ENCODE results near the gene SCUBE1.

SCUBE1 gene

DNA sequence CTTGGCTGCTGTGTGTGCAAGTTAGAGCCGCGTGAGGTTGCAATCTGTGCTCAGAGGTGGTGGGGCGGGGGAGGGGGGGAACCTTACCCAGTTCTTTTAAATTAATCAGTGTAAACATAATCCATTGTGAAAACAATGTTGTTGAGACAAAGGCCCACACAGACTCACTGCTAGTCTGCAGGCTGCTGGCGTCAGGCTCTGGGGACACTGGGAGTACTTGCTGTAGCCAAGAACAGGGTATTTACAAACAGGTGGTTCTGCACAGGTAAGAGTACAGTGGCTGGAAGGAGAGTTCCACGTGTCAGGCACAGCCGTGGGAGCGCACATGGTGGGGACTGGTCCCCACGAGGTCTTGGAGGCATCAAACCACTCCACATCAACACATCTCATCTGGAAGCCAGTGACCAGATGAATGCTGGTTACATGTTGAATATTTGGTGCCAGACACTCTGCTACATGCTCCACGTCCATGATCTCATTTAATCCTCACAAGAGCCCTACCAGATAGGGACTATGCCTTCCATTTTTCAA lies 27.4 kb downstream of the SCUBE1 start:
- H3K9ac ChIP-seq (ENCODE audit: insufficient read length) = no peak overlapping the region
- no peak overlapping the region for H3K27ac ChIP-seq
- H3K4me3 ChIP-seq = no peak overlapping the region
- no peaks in the 10 kb centered on the region for H3K36me3 ChIP-seq (ENCODE audit: insufficient read depth, low read length)
- DNase-seq (ENCODE audit: low read depth, low spot score) = no peak
- no peak for TF ChIP-seq EZH2 (IDR thresholded peaks at IDR 0.05)
- TF ChIP-seq FOXP2 (optimal IDR thresholded peaks at IDR 0.05; ENCODE audit: control extremely low read depth, extremely low read length, insufficient read depth) = no peak
- no peaks in the 10 kb centered on the region for H3K9me3 ChIP-seq (ENCODE audit: low read depth, low read length)

DNA sequence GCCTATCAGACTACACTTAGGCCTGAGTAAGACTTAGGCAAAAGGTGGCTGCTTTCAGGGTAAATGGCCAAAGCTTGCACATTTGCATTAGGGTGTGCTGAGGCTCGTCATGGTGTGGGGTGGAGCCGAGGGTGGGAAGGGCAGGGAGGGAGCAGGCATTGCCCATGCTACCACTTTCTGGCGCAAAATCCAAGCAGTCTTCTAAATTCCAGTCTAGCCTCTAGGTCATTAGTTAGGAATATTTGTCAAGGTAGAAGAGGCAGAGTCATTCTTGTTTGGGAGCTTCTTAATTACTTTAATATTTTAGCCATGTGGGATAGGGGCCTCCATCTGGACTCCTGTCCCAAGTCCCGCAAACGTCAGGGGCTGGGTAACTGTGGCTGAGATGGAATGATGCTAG lies 28.6 kb downstream of the SCUBE1 start:
- no peak overlapping the region for H3K4me3 ChIP-seq
- DNase-seq (ENCODE audit: low read depth, low spot score) = no peak
- no peaks in the 10 kb centered on the region for H3K36me3 ChIP-seq (ENCODE audit: insufficient read depth, low read length)
- no peak overlapping the region for H3K9ac ChIP-seq (ENCODE audit: insufficient read length)
- no peaks in the 10 kb centered on the region for H3K9me3 ChIP-seq (ENCODE audit: low read depth, low read length)
- no peak for TF ChIP-seq FOXP2 (optimal IDR thresholded peaks at IDR 0.05; ENCODE audit: control extremely low read depth, extremely low read length, insufficient read depth)
- no peak for TF ChIP-seq POLR2AphosphoS5 (IDR thresholded peaks at IDR 0.05; ENCODE audit: borderline replicate concordance, low read depth, low read length)
- no peak overlapping the region for H3K27ac ChIP-seq

DNA sequence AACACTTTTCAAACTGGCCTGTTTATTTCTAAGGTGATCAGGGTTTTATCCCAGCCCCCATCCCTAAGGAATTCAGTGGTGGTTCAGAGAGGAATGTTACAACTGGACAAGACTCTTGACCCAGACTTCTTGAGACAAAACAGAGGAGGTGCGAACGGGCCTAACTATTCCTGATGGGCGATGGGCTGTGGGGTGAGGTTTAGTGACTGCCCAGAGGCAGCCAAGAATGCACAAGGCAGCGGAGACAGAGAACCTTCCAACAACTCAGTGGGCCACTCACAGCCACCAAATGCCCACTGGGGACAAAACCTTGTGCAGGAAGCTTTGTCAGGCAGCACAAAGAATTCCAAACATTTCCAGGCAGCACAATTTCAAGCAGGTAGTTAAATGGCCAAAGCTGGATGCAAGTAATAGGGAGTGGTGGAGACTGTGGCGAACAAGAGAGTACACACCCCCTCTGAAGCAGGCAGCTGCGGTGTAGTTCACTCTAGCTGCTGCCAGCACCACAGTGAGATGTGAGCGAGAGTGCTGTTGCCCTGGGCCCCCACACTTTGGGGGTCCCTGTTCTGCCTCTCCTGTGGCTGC lies 29.2 kb downstream of the SCUBE1 start:
- Histone ChIP-seq H3K4me3 (no peak overlapping the region), H3K9ac (ENCODE audit: insufficient read length) (no peak overlapping the region), H3K36me3 (ENCODE audit: insufficient read depth, low read length) (no peaks in the 10 kb centered on the region), H3K9me3 (ENCODE audit: low read depth, low read length) (no peaks in the 10 kb centered on the region), H3K27ac (no peak overlapping the region)
- no peak for DNase-seq (ENCODE audit: low read depth, low spot score)
- TF ChIP-seq POLR2AphosphoS5 (IDR thresholded peaks at IDR 0.05; ENCODE audit: borderline replicate concordance, low read depth, low read length) = no peak
- no peak for TF ChIP-seq EZH2 (IDR thresholded peaks at IDR 0.05)
- no peak for TF ChIP-seq FOXP2 (optimal IDR thresholded peaks at IDR 0.05; ENCODE audit: control extremely low read depth, extremely low read length, insufficient read depth)

DNA sequence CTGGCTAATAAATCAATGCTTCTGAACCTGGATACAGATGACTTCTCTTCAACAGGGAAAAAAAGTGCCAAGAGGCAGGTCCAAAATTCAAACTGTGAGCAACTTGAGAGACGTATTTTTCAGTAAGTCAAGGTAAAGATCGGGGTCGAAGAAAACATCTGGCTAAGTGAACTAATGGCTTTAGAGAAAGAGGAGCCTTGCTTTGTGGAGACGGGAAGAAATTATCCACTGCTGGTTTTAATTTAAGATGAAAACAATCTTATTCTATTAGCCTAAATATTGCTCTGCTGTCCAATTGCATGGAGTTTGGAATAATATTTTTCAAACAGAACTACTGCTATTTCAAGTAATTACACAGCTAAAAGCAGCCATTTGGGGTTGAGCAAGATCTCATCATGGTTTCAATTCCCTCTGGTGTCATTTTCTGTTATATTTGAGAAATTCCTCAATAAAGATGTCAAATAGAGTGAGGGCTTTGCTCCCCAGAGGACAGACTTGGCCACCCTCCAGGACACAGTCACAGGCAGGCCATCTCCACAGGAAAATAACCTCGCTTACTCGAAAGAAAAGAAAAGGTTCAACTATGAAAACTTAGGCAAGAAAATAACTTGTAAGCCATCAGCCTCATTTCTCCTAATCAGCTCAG lies 29.8 kb downstream of the SCUBE1 start:
- no peaks in the 10 kb centered on the region for H3K9me3 ChIP-seq (ENCODE audit: low read depth, low read length)
- no peak for TF ChIP-seq POLR2AphosphoS5 (IDR thresholded peaks at IDR 0.05; ENCODE audit: borderline replicate concordance, low read depth, low read length)
- no peak for TF ChIP-seq FOXP2 (optimal IDR thresholded peaks at IDR 0.05; ENCODE audit: control extremely low read depth, extremely low read length, insufficient read depth)
- TF ChIP-seq EZH2 (IDR thresholded peaks at IDR 0.05) = no peak
- no peak for DNase-seq (ENCODE audit: low read depth, low spot score)
- peak overlapping the region; percentile 2; the same call in 1 of the 2 replicates for H3K4me3 ChIP-seq
- no peak overlapping the region for H3K9ac ChIP-seq (ENCODE audit: insufficient read length)
- no peaks in the 10 kb centered on the region for H3K36me3 ChIP-seq (ENCODE audit: insufficient read depth, low read length)
- H3K27ac ChIP-seq = no peak overlapping the region; the same call in 1 of the 2 replicates

DNA sequence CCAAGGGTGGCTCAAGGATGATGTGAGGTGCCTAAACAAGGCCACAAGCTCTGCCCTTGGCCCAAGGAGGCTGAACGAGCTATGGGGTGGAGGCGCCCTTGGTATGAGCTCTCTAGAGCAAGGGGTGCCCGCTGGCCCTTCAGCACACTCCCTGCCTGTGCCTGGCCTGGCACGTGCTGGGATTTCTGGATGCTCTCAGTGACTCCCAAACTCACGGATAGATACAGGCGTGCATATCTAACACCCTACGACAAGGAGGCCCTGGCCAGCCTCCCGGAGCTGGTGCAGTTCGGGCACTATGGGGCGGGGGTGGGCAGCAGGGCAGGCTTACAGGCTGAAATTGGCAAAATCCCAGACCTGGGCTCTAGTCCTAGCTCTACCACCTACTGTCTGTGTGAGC lies 30.6 kb downstream of the SCUBE1 start:
- Histone ChIP-seq H3K9ac (ENCODE audit: insufficient read length) (no peak overlapping the region), H3K36me3 (ENCODE audit: insufficient read depth, low read length) (no peaks in the 10 kb centered on the region), H3K4me3 (no peak overlapping the region), H3K27ac (no peak overlapping the region), H3K9me3 (ENCODE audit: low read depth, low read length) (no peaks in the 10 kb centered on the region)
- DNase-seq (ENCODE audit: low read depth, low spot score) = no peak
- TF ChIP-seq FOXP2 (optimal IDR thresholded peaks at IDR 0.05; ENCODE audit: control extremely low read depth, extremely low read length, insufficient read depth) = no peak
- no peak for TF ChIP-seq EZH2 (IDR thresholded peaks at IDR 0.05)
- no peak for TF ChIP-seq POLR2AphosphoS5 (IDR thresholded peaks at IDR 0.05; ENCODE audit: borderline replicate concordance, low read depth, low read length)

DNA sequence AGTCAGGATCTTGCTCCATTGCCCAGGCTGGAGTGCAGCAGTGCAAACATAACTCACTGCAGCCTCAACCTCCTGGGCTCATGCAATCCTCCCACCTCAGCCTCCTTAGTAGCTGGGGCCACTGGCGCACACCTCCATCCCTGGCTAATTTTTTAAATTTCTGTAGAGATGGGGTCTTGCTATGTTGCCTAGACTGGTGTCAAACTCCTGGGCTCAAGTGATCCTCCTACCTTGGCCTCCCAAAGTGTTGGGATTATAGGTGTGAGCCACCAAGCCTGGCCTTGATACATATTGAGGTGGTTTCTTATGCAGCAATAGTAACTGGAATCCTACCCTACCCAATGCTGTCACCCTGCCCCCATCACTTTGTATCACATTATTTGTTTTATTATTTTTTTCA lies 32.4 kb downstream of the SCUBE1 start:
- no peak overlapping the region for H3K9ac ChIP-seq (ENCODE audit: insufficient read length)
- DNase-seq (ENCODE audit: low read depth, low spot score) = no peak
- H3K4me3 ChIP-seq = no peak overlapping the region
- H3K9me3 ChIP-seq (ENCODE audit: low read depth, low read length) = no peaks in the 10 kb centered on the region
- H3K27ac ChIP-seq = no peak overlapping the region
- TF ChIP-seq EZH2 (IDR thresholded peaks at IDR 0.05) = no peak
- no peak for TF ChIP-seq FOXP2 (optimal IDR thresholded peaks at IDR 0.05; ENCODE audit: control extremely low read depth, extremely low read length, insufficient read depth)
- TF ChIP-seq POLR2AphosphoS5 (IDR thresholded peaks at IDR 0.05; ENCODE audit: borderline replicate concordance, low read depth, low read length) = no peak
- H3K36me3 ChIP-seq (ENCODE audit: insufficient read depth, low read length) = no peaks in the 10 kb centered on the region

DNA sequence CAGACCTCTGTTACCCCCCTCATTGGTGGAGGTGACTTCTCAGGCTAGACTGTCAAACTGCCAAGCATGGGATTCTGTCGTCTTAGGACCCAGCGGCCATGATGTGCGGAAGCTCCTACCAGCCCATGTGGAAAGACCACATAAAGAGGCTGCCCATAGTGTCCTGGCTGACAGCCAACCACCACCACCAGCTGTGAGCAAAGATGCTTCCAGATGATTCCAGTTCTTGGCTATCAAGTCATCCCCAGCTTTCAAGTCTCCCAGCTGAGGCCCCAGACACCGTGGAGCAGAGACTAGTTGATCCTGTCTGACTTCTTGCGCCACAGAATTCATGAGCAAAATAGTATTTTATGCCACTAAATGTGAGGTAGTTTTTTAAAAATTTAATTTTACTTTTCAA lies 32.9 kb downstream of the SCUBE1 start:
- no peak for DNase-seq (ENCODE audit: low read depth, low spot score)
- no peak overlapping the region for H3K27ac ChIP-seq

DNA sequence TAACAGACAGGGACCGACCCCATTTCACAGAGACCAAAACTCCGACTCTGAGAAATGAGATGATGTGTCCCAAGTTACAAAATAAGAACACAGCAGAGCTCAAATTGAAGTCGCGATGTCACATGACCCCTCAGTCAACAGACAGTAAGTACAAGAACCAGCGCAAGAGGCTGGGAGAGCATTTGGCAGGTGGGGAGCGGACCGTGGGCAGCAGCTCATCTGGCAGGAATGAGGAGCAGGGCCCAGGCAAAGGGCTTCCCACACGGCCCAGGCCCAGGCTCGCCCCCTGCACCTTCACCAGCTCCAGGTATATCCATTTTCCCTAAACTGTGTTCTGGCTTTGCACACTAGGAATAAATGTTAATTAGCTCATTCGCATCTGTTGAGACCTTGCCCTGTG lies 34.3 kb downstream of the SCUBE1 start:
- H3K4me3 ChIP-seq = no peak overlapping the region
- DNase-seq (ENCODE audit: low read depth, low spot score) = no peak
- no peak overlapping the region for H3K9ac ChIP-seq (ENCODE audit: insufficient read length)
- TF ChIP-seq POLR2AphosphoS5 (IDR thresholded peaks at IDR 0.05; ENCODE audit: borderline replicate concordance, low read depth, low read length) (no peak), EZH2 (IDR thresholded peaks at IDR 0.05) (no peak), FOXP2 (optimal IDR thresholded peaks at IDR 0.05; ENCODE audit: control extremely low read depth, extremely low read length, insufficient read depth) (no peak)
- H3K27ac ChIP-seq = no peak overlapping the region
- no peaks in the 10 kb centered on the region for H3K9me3 ChIP-seq (ENCODE audit: low read depth, low read length)
- H3K36me3 ChIP-seq (ENCODE audit: insufficient read depth, low read length) = no peaks in the 10 kb centered on the region

More for the DNA sequence above, 32.9 kb downstream of the SCUBE1 start:
- TF ChIP-seq FOXP2 (optimal IDR thresholded peaks at IDR 0.05; ENCODE audit: control extremely low read depth, extremely low read length, insufficient read depth) = no peak
- TF ChIP-seq EZH2 (IDR thresholded peaks at IDR 0.05) = no peak
- no peak for TF ChIP-seq POLR2AphosphoS5 (IDR thresholded peaks at IDR 0.05; ENCODE audit: borderline replicate concordance, low read depth, low read length)
- Histone ChIP-seq H3K9ac (ENCODE audit: insufficient read length) (no peak overlapping the region), H3K4me3 (no peak overlapping the region), H3K9me3 (ENCODE audit: low read depth, low read length) (no peaks in the 10 kb centered on the region), H3K36me3 (ENCODE audit: insufficient read depth, low read length) (no peaks in the 10 kb centered on the region)
